GM12878 (cell line): ENCODE measurements around the gene CALML4. TPM values are rescaled to one million over a fixed set of nuclear protein-coding genes. Genes with fewer than 3 reads are reported as not detected.

Experiments
- CBFB ChIP-seq: IDR thresholded peaks from 2 replicates; pipeline ENCODE4 v1.6.1; 2016; ENCODE audit warnings: antibody characterized with exemption, low read depth
- CREM ChIP-seq: IDR thresholded peaks from 2 replicates; pipeline ENCODE4 v1.6.1; 2014; ENCODE audit warnings: antibody characterized with exemption, low read depth
- ESRRA ChIP-seq: IDR thresholded peaks from 2 replicates; pipeline ENCODE4 v1.6.1; 2012; ENCODE audit warnings: mild to moderate bottlenecking, low read length, improper control_type of control experiment
- HCFC1 ChIP-seq: fragments of 150-350 bp; IDR thresholded peaks from 2 replicates; pipeline ENCODE4 v1.6.1; 2014; ENCODE audit warnings: low read length
- IKZF2 ChIP-seq, 2 experiments: fragments of 450-650 bp; IDR thresholded peaks; 2 replicates each; pipeline ENCODE4 v1.6.1; 2017; ENCODE audit warnings: mild to moderate bottlenecking in 2 of 2, moderate library complexity in 2 of 2
- JUND ChIP-seq: IDR thresholded peaks from 2 replicates; pipeline ENCODE4 v1.6.1; 2012; ENCODE audit warnings: low read depth, mild to moderate bottlenecking, low read length, improper control_type of control experiment, moderate library complexity
- MEF2B ChIP-seq: fragments of 450-650 bp; IDR thresholded peaks from 2 replicates; pipeline ENCODE4 v1.6.1; 2018; ENCODE audit warnings: mild to moderate bottlenecking, moderate library complexity; ENCODE audit not compliant: partially characterized antibody, poor library complexity, severe bottlenecking
- NR2F1 ChIP-seq: fragments of 450-650 bp; conservative IDR thresholded peaks from 2 replicates; pipeline ENCODE4 v1.6.1; 2017; ENCODE audit warnings: mild to moderate bottlenecking
- PAX5 ChIP-seq: IDR thresholded peaks from 2 replicates; pipeline ENCODE4 v1.6.1; 2011; ENCODE audit warnings: low read depth, low read length, borderline replicate concordance
- RBBP5 ChIP-seq: fragments of 200-600 bp; sonication (generic); conservative IDR thresholded peaks from 2 replicates; pipeline ENCODE4 v1.6.1; 2016
- RELA ChIP-seq: fragments of 450-650 bp; IDR thresholded peaks from 2 replicates; pipeline ENCODE4 v1.8.0; 2014; ENCODE audit warnings: borderline replicate concordance; ENCODE audit not compliant: partially characterized antibody
- SMAD1 ChIP-seq: fragments of 450-650 bp; IDR thresholded peaks from 2 replicates; pipeline ENCODE4 v1.6.1; 2018; ENCODE audit warnings: mild to moderate bottlenecking, low read depth; ENCODE audit not compliant: partially characterized antibody
- SREBF1 ChIP-seq: IDR thresholded peaks from 2 replicates; pipeline ENCODE4 v1.6.1; 2012; ENCODE audit warnings: mild to moderate bottlenecking, low read length
- SRF ChIP-seq, 2 experiments: IDR thresholded peaks; 2 replicates each; pipeline ENCODE4 v1.6.1; 2011; ENCODE audit warnings: low read depth in 2 of 2, low read length in 2 of 2, mild to moderate bottlenecking in 1 of 2, moderate library complexity in 1 of 2
- TARDBP ChIP-seq: IDR thresholded peaks from 2 replicates; pipeline ENCODE4 v1.6.1; 2016; ENCODE audit warnings: borderline replicate concordance
- TCF12 ChIP-seq: IDR thresholded peaks from 2 replicates; pipeline ENCODE4 v1.6.1; 2011; ENCODE audit warnings: low read depth, mild to moderate bottlenecking, low read length
- TCF7 ChIP-seq: IDR thresholded peaks from 2 replicates; pipeline ENCODE4 v1.6.1; 2014; ENCODE audit warnings: antibody characterized with exemption, borderline replicate concordance
- polyA plus RNA-seq, 11 experiments: library from polyadenylated mRNA; depleted of rRNA in 4 of 11; unstranded in 6 of 11; stranded (reverse) in 5 of 11; fragments of >200 nt; fragmentation: Nextera tagmentation in 4 of 11; fragmentation: Illumina TruSeq in 1 of 11; extraction: Ambion mirVana in 4 of 11; extraction: Trizol in 1 of 11; gene quantifications; 1 replicate in 1 of 11; 2 replicates in 10 of 11; pipeline versions ENCODE4 v1.2.1 to v1.2.3, GENCODE V29; 2011 to 2016; ENCODE audit warnings: inconsistent platforms in 2 of 11, missing spikeins in 2 of 11, low read depth in 1 of 11
- total RNA-seq, 4 experiments: library from RNA; depleted of rRNA in 3 of 4; stranded (reverse); fragments of >200 nt in 3 of 4; fragmentation: Illumina TruSeq in 1 of 4; extraction: Trizol in 1 of 4; gene quantifications; 2 replicates each; pipeline versions ENCODE4 v1.2.1 to v1.2.3, GENCODE V29; 2013 to 2021
- TF ChIP-seq, protein P1 (sequence below): fragments of 450-650 bp; conservative IDR thresholded peaks from 2 replicates; pipeline ENCODE4 v1.6.1; 2017; ENCODE audit warnings: mild to moderate bottlenecking, moderate library complexity
- TF ChIP-seq, protein P2 (sequence below): IDR thresholded peaks from 2 replicates; pipeline ENCODE4 v1.6.1; 2012; ENCODE audit warnings: low read depth, low read length, improper control_type of control experiment
- TF ChIP-seq, protein P3 (sequence below): fragments of 450-650 bp; formaldehyde crosslinking; IDR thresholded peaks from 2 replicates; pipeline ENCODE4 v1.4.0; 2022; ENCODE audit warnings: mild to moderate bottlenecking, moderate library complexity
- TF ChIP-seq, protein P4 (sequence below): IDR thresholded peaks from 2 replicates; pipeline ENCODE4 v1.6.1; 2012; ENCODE audit warnings: low read length, inconsistent platforms

The CALML4 gene
- total and polyA plus RNA-seq, 10 of the 15 experiments (the other 5 are each of a cell fraction or from before 2014, with no cell fraction given), result 1.7 to 15.9 (median 5.1) TPM

DNA sequence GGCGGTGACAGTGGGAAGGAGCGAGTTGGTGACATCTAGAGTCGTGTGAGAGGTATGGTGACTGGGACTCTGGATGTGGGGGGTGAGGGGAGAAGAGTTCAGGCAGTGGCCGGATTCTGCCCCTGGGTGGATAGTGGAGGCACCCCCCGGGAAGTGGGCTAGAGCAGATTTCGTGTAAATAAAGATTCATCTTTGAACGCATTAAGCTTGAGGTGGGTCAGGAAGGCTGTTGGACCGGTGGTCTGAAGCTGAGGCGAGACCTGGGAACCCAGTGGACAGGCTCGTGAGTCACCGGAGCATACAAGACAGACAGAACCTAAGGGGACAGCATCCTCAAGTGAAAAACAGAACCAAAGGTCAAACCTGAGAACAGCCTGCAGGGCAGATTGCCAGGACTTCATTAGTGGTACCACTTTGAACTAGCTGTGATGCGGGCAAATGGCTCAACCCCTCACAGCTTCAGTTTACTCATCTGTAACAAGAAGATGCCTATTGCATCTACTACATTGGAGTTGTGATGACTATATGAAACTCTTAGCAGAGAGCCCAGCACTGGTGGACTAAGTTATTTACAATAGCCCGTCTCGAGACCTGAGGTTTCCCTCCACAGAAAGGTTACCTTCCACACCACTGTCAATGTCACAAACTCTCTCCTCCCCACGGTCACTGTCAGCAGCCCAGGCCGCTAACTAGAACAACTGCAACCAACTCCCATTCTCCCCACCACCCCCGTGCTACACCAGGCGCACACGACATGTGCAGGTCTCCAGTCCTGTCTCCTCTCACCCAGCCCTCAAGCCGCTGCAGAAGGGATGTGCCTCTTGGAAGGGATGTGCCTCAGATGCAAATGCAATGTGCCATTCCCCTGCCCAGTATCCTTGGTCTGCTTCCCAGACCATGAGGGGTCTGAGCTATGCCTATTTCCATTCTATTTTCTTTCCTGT, 25.3 kb upstream of the CALML4 start (continued):
- TF ChIP-seq TCF12 (no peak), MEF2B (peak; percentile 19), TARDBP (no peak), CBFB (no peak), NR2F1 (peak; percentile 19; the same call in 1 of the 2 replicates), IKZF2 (IDR thresholded peaks at IDR 0.05) (no peak; a peak in 1 of 4 replicates), HCFC1 (no peak), RBBP5 (no peak), SMAD1 (no peak), JUND (no peak), RELA (no peak), SRF (IDR thresholded peaks at IDR 0.05; ENCODE audit: low read depth in 2 of 2, low read length in 2 of 2) (no peak), SREBF1 (no peak), TCF7 (no peak), ESRRA (no peak), CREM (no peak), PAX5 (no peak)
- TF ChIP-seq, protein P1, sequence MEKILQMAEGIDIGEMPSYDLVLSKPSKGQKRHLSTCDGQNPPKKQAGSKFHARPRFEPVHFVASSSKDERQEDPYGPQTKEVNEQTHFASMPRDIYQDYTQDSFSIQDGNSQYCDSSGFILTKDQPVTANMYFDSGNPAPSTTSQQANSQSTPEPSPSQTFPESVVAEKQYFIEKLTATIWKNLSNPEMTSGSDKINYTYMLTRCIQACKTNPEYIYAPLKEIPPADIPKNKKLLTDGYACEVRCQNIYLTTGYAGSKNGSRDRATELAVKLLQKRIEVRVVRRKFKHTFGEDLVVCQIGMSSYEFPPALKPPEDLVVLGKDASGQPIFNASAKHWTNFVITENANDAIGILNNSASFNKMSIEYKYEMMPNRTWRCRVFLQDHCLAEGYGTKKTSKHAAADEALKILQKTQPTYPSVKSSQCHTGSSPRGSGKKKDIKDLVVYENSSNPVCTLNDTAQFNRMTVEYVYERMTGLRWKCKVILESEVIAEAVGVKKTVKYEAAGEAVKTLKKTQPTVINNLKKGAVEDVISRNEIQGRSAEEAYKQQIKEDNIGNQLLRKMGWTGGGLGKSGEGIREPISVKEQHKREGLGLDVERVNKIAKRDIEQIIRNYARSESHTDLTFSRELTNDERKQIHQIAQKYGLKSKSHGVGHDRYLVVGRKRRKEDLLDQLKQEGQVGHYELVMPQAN, result 0 out of 2 replicates have a peak, but pooled peaks have one; percentile 41
- TF ChIP-seq, protein P2, sequence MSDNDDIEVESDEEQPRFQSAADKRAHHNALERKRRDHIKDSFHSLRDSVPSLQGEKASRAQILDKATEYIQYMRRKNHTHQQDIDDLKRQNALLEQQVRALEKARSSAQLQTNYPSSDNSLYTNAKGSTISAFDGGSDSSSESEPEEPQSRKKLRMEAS, result no peak
- TF ChIP-seq, protein P3, sequence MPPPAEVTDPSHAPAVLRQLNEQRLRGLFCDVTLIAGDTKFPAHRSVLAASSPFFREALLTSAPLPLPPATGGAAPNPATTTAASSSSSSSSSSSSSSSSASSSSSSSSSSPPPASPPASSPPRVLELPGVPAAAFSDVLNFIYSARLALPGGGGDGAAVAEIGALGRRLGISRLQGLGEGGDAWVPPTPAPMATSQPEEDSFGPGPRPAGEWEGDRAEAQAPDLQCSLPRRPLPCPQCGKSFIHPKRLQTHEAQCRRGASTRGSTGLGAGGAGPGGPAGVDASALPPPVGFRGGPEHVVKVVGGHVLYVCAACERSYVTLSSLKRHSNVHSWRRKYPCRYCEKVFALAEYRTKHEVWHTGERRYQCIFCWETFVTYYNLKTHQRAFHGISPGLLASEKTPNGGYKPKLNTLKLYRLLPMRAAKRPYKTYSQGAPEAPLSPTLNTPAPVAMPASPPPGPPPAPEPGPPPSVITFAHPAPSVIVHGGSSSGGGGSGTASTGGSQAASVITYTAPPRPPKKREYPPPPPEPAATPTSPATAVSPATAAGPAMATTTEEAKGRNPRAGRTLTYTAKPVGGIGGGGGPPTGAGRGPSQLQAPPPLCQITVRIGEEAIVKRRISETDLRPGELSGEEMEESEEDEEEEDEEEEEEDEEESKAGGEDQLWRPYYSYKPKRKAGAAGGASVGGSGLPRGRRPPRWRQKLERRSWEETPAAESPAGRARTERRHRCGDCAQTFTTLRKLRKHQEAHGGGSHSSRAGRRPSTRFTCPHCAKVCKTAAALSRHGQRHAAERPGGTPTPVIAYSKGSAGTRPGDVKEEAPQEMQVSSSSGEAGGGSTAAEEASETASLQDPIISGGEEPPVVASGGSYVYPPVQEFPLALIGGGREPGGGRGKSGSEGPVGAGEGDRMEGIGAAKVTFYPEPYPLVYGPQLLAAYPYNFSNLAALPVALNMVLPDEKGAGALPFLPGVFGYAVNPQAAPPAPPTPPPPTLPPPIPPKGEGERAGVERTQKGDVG (CRISPR knock-in tag), result no peak
- TF ChIP-seq, protein P4, sequence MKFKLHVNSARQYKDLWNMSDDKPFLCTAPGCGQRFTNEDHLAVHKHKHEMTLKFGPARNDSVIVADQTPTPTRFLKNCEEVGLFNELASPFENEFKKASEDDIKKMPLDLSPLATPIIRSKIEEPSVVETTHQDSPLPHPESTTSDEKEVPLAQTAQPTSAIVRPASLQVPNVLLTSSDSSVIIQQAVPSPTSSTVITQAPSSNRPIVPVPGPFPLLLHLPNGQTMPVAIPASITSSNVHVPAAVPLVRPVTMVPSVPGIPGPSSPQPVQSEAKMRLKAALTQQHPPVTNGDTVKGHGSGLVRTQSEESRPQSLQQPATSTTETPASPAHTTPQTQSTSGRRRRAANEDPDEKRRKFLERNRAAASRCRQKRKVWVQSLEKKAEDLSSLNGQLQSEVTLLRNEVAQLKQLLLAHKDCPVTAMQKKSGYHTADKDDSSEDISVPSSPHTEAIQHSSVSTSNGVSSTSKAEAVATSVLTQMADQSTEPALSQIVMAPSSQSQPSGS, result no peak
